ENCODE data around the gene GLT8D2.

DNA sequence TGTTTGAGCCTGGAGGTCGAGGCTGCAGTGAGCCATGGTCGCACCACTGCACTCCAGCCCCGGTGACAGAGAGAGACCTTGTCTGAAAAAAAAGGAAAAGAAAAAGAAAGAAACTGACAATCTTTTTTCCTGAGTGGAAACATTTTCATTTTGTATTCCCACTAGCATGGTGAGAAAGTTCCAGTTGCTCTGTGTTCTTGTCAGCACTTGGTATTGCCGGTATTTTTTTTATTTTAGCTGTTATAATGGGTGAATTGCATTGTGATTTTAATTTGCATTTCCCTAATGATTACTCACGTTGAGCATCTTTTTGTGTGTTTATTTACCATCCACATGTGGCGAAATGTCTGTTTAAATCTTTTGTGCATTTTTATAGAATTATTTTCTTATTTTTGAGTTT lies 25.6 kb downstream of the GLT8D2 start:
- TF ChIP-seq, protein P1, sequence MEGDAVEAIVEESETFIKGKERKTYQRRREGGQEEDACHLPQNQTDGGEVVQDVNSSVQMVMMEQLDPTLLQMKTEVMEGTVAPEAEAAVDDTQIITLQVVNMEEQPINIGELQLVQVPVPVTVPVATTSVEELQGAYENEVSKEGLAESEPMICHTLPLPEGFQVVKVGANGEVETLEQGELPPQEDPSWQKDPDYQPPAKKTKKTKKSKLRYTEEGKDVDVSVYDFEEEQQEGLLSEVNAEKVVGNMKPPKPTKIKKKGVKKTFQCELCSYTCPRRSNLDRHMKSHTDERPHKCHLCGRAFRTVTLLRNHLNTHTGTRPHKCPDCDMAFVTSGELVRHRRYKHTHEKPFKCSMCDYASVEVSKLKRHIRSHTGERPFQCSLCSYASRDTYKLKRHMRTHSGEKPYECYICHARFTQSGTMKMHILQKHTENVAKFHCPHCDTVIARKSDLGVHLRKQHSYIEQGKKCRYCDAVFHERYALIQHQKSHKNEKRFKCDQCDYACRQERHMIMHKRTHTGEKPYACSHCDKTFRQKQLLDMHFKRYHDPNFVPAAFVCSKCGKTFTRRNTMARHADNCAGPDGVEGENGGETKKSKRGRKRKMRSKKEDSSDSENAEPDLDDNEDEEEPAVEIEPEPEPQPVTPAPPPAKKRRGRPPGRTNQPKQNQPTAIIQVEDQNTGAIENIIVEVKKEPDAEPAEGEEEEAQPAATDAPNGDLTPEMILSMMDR (IDR thresholded peaks at IDR 0.05; ENCODE audit: low read depth, low read length): no peak
- TF ChIP-seq EZH2phosphoT487 (IDR thresholded peaks at IDR 0.05; ENCODE audit: low read depth): no peak
